GM12891 (cell line): ENCODE measurements around the gene HSPA12B.

Experiments used
- POLR2A ChIP-seq: IDR thresholded peaks from 2 replicates; pipeline ENCODE4 v1.6.1; 2011; ENCODE audit warnings: low read depth, low read length, control low read depth
- POLR2AphosphoS5 ChIP-seq: IDR thresholded peaks from 2 replicates; pipeline ENCODE4 v1.6.1; 2011; ENCODE audit warnings: low read depth, low read length, control low read depth
- SPI1 ChIP-seq: IDR thresholded peaks from 2 replicates; pipeline ENCODE4 v1.6.1; 2011; ENCODE audit warnings: low read depth, low read length, control low read depth
- TAF1 ChIP-seq: IDR thresholded peaks from 2 replicates; pipeline ENCODE4 v1.6.1; 2011; ENCODE audit warnings: low read depth, low read length, control low read depth

- TF ChIP-seq POLR2AphosphoS5 (no peak), POLR2A (no peak), TAF1 (no peak), SPI1 (no peak)
Measured at GRCh38 chr20:3796477-3797225, 64.2 kb downstream of the HSPA12B start.
